ENCODE results near the gene NAT9.
A peak's percentile ranks its signal among the peaks of the same experiment; 100 is the strongest.

The NAT9 gene

GRCh38 chr17:74804683-74805082 is 28.5 kb upstream of the NAT9 start:
- DNase-seq: no peak

GRCh38 chr17:74803971-74804370 is 27.8 kb upstream of the NAT9 start:
- DNase-seq: no peak

GRCh38 chr17:74803388-74803930 is 27.3 kb upstream of the NAT9 start:
- no peak for DNase-seq

- no peak for DNase-seq
These were observed 25.8 kb upstream of the NAT9 start for GRCh38 chr17:74801896-74802295.

GRCh38 chr17:74800531-74800930 is 24.4 kb upstream of the NAT9 start:
- no peak for DNase-seq

- DNase-seq: no peak
These were observed 23.0 kb upstream of the NAT9 start for GRCh38 chr17:74799097-74799496.

GRCh38 chr17:74798239-74798707 is 22.1 kb upstream of the NAT9 start:
- DNase-seq: no peak

GRCh38 chr17:74797824-74798223 is 21.7 kb upstream of the NAT9 start:
- no peak for DNase-seq

- no peak for DNase-seq
These were observed 20.7 kb upstream of the NAT9 start for GRCh38 chr17:74796866-74797265.

GRCh38 chr17:74796211-74796610 is 20.1 kb upstream of the NAT9 start:
- DNase-seq: no peak

- no peak for DNase-seq
These were observed 19.3 kb upstream of the NAT9 start for GRCh38 chr17:74795327-74796020.

- DNase-seq: no peak
These were observed 16.5 kb upstream of the NAT9 start for GRCh38 chr17:74792586-74793105.

GRCh38 chr17:74790161-74791058 is 14.3 kb upstream of the NAT9 start:
- DNase-seq: peak; percentile 81 to 92 (median 89)

- DNase-seq: peak; percentile 81 to 89 (median 86)
These were observed 10.4 kb upstream of the NAT9 start for GRCh38 chr17:74786431-74787055.

GRCh38 chr17:74785981-74786360 is 9.8 kb upstream of the NAT9 start:
- no peak for DNase-seq

- no peak for DNase-seq
These were observed 9.2 kb upstream of the NAT9 start for GRCh38 chr17:74785096-74785980.

- no peak for DNase-seq
These were observed 8.1 kb upstream of the NAT9 start for GRCh38 chr17:74784125-74784810.

GRCh38 chr17:74782571-74782970 is 6.4 kb upstream of the NAT9 start:
- DNase-seq: no peak

GRCh38 chr17:74780443-74781238 is 4.5 kb upstream of the NAT9 start:
- peak; percentile 51 to 60 (median 52) for DNase-seq

- peak; percentile 90 to 94 (median 92) for DNase-seq
These were observed 3.8 kb upstream of the NAT9 start for GRCh38 chr17:74779948-74780400.
